Measurements from ENCODE around the gene SEMA6B. TPM values are rescaled to one million over a fixed set of nuclear protein-coding genes. Genes with fewer than 3 reads are reported as not detected.

Gene SEMA6B
- total RNA-seq, 2 donors from 2014 or later: 28.9 to 67.8 TPM

GRCh38 chr19:4521888-4522242, 37.6 kb downstream of the SEMA6B start:
- no peak overlapping the region for H3K4me3 ChIP-seq (ENCODE audit: low read length)
- Mint-ChIP-seq H3K4me1 (no peaks in the 10 kb centered on the region), H3K4me3 (no peak overlapping the region), H3K27ac (no peak overlapping the region), H3K27me3 (ENCODE audit: insufficient read depth) (peaks cover 19% of the 10 kb centered on the region), H3K36me3 (ENCODE audit: low read depth) (no peaks in the 10 kb centered on the region), H3K9me3 (peaks cover 1% of the 10 kb centered on the region)
- H3K27me3 ChIP-seq (ENCODE audit: control insufficient read depth, insufficient read depth, low read length, poor library complexity, severe bottlenecking): no peaks in the 10 kb centered on the region
- H3K9me3 ChIP-seq (ENCODE audit: control insufficient read depth, low read length): no peaks in the 10 kb centered on the region
- 88% methylated on average over 5 of the region's 5 CpGs for WGBS, 2 experiments (ENCODE audit: insufficient coverage in 1 of 2, insufficient read length in 1 of 2)
- no peaks in the 10 kb centered on the region for H3K36me3 ChIP-seq (ENCODE audit: control insufficient read depth, insufficient read depth, low read length)
- no peak overlapping the region for H3K27ac ChIP-seq (ENCODE audit: low read depth, low read length)
- TF ChIP-seq CTCF (conservative IDR thresholded peaks at IDR 0.05): no peak
- H3K4me1 ChIP-seq (ENCODE audit: control insufficient read depth, insufficient read depth, low read length): no peaks in the 10 kb centered on the region
- DNase-seq: no peak
- H3K9ac ChIP-seq (ENCODE audit: extremely low read depth, low read length, poor library complexity, severe bottlenecking): no peak overlapping the region

- Histone ChIP-seq H3K4me1 (ENCODE audit: control insufficient read depth, insufficient read depth, low read length) (no peaks in the 10 kb centered on the region), H3K9ac (ENCODE audit: extremely low read depth, low read length, poor library complexity, severe bottlenecking) (no peak overlapping the region), H3K27me3 (ENCODE audit: control insufficient read depth, insufficient read depth, low read length, poor library complexity, severe bottlenecking) (no peaks in the 10 kb centered on the region), H3K9me3 (ENCODE audit: control insufficient read depth, low read length) (no peaks in the 10 kb centered on the region), H3K27ac (ENCODE audit: low read depth, low read length) (no peak overlapping the region), H3K36me3 (ENCODE audit: control insufficient read depth, insufficient read depth, low read length) (no peaks in the 10 kb centered on the region), H3K4me3 (ENCODE audit: low read length) (no peak overlapping the region)
- Mint-ChIP-seq H3K4me1 (no peaks in the 10 kb centered on the region), H3K36me3 (ENCODE audit: low read depth) (no peaks in the 10 kb centered on the region), H3K27me3 (ENCODE audit: insufficient read depth) (peaks cover 19% of the 10 kb centered on the region), H3K27ac (no peak overlapping the region), H3K4me3 (no peak overlapping the region), H3K9me3 (peaks cover 1% of the 10 kb centered on the region)
- DNase-seq: no peak
- no peak for TF ChIP-seq CTCF (conservative IDR thresholded peaks at IDR 0.05)
- 86 to 87% methylated on average over 8 to 11 of the region's 11 CpGs for WGBS, 2 experiments (ENCODE audit: insufficient coverage in 1 of 2, insufficient read length in 1 of 2)
Observed at GRCh38 chr19:4521170-4521887, 38.2 kb downstream of the SEMA6B start.

GRCh38 chr19:4519521-4520277, 39.8 kb downstream of the SEMA6B start:
- 82 to 86% methylated on average over 8 to 9 of the region's 9 CpGs for WGBS, 2 experiments (ENCODE audit: insufficient coverage in 1 of 2, insufficient read length in 1 of 2)

More at GRCh38 chr19:4519521-4520277, 39.8 kb downstream of the SEMA6B start:
- Mint-ChIP-seq H3K4me3 (no peak overlapping the region), H3K4me1 (no peaks in the 10 kb centered on the region), H3K27ac (no peak overlapping the region), H3K9me3 (peaks cover 1% of the 10 kb centered on the region), H3K36me3 (ENCODE audit: low read depth) (no peaks in the 10 kb centered on the region), H3K27me3 (ENCODE audit: insufficient read depth) (peaks cover 27% of the 10 kb centered on the region)
- H3K27me3 ChIP-seq (ENCODE audit: control insufficient read depth, insufficient read depth, low read length, poor library complexity, severe bottlenecking): no peaks in the 10 kb centered on the region
- no peaks in the 10 kb centered on the region for H3K9me3 ChIP-seq (ENCODE audit: control insufficient read depth, low read length)
- no peak overlapping the region for H3K9ac ChIP-seq (ENCODE audit: extremely low read depth, low read length, poor library complexity, severe bottlenecking)
- H3K4me1 ChIP-seq (ENCODE audit: control insufficient read depth, insufficient read depth, low read length): no peaks in the 10 kb centered on the region
- no peak overlapping the region for H3K4me3 ChIP-seq (ENCODE audit: low read length)
- no peaks in the 10 kb centered on the region for H3K36me3 ChIP-seq (ENCODE audit: control insufficient read depth, insufficient read depth, low read length)
- no peak for TF ChIP-seq CTCF (conservative IDR thresholded peaks at IDR 0.05)
- no peak for DNase-seq
- no peak overlapping the region for H3K27ac ChIP-seq (ENCODE audit: low read depth, low read length)
